Measurements from ENCODE around the gene SCAMP1. TPM values are rescaled to one million over a fixed set of nuclear protein-coding genes. Genes with fewer than 3 reads are reported as not detected.
A peak's percentile ranks its signal among the peaks of the same experiment; 100 is the strongest.

Gene SCAMP1
- total RNA-seq, 6 experiments from 2014 or later: 10.4 to 18.4 (median 11.1) TPM

GRCh38 chr5:78506261-78507024 is 146.0 kb downstream of the SCAMP1 start:
- Histone ChIP-seq H3K36me3 (no peaks in the 10 kb centered on the region), H3K4me1 (peaks cover 0 to 16% (median 0%) of the 10 kb centered on the region in 4 donors), H3K4me3 (no peak overlapping the region), H3K27me3 (no peaks in the 10 kb centered on the region), H3K27ac (no peak overlapping the region), H3K9me3 (no peaks in the 10 kb centered on the region)
- ATAC-seq (no peak), DNase-seq (no peak)
- WGBS (ENCODE audit: insufficient coverage, low coverage, low lambda C conversion rate, missing lambda C conversion rate): 82% methylated on average over 1 of the region's 2 CpGs
- intact Hi-C loops (cut with DNase I): no loop called here
- TF ChIP-seq POLR2A (IDR thresholded peaks at IDR 0.05): no peak
- no peak for TF ChIP-seq CTCF (IDR thresholded peaks at IDR 0.05)

GRCh38 chr5:78507531-78507930 is 147.1 kb downstream of the SCAMP1 start:
- no peak overlapping the region for H3K4me3 ChIP-seq
- H3K27ac ChIP-seq: no peak overlapping the region
- WGBS (ENCODE audit: insufficient coverage, low coverage, low lambda C conversion rate, missing lambda C conversion rate): 46% methylated on average over 1 of the region's 2 CpGs
- H3K27me3 ChIP-seq: no peaks in the 10 kb centered on the region
- H3K9me3 ChIP-seq: no peaks in the 10 kb centered on the region
- TF ChIP-seq POLR2A (IDR thresholded peaks at IDR 0.05) (no peak), CTCF (IDR thresholded peaks at IDR 0.05) (no peak)
- peaks cover 0 to 16% (median 0%) of the 10 kb centered on the region in 4 donors for H3K4me1 ChIP-seq
- ATAC-seq (no peak), DNase-seq (no peak)
- intact Hi-C loops (cut with DNase I): no loop called here
- H3K36me3 ChIP-seq: no peaks in the 10 kb centered on the region

- Histone ChIP-seq H3K36me3 (no peaks in the 10 kb centered on the region), H3K27ac (no peak overlapping the region), H3K4me3 (peak overlapping the region in 1 of 3 donors; percentile 32), H3K9me3 (no peaks in the 10 kb centered on the region), H3K27me3 (no peaks in the 10 kb centered on the region), H3K4me1 (peaks cover 0 to 16% (median 0%) of the 10 kb centered on the region in 4 donors)
- DNase-seq (no peak), ATAC-seq (no peak)
- 38% methylated on average over 3 of the region's 3 CpGs for WGBS (ENCODE audit: insufficient coverage, low coverage, low lambda C conversion rate, missing lambda C conversion rate)
- intact Hi-C loops (cut with DNase I): no loop called here
- TF ChIP-seq CTCF (IDR thresholded peaks at IDR 0.05) (no peak), POLR2A (IDR thresholded peaks at IDR 0.05) (no peak)
Observed at GRCh38 chr5:78508186-78508765, 147.9 kb downstream of the SCAMP1 start.

GRCh38 chr5:78509145-78509865 is 148.9 kb downstream of the SCAMP1 start:
- WGBS (ENCODE audit: insufficient coverage, low coverage, low lambda C conversion rate, missing lambda C conversion rate): 85% methylated on average over 7 of the region's 18 CpGs
- Histone ChIP-seq H3K9me3 (no peaks in the 10 kb centered on the region), H3K4me1 (peaks cover 0 to 16% (median 0%) of the 10 kb centered on the region in 4 donors), H3K4me3 (peak overlapping the region; percentile 29 to 36 (median 32)), H3K36me3 (no peaks in the 10 kb centered on the region), H3K27ac (peak overlapping the region in 1 of 3 donors; percentile 10), H3K27me3 (no peaks in the 10 kb centered on the region)
- intact Hi-C loops (cut with DNase I): no loop called here
- no peak for ATAC-seq
- no peak for DNase-seq
- no peak for TF ChIP-seq CTCF (IDR thresholded peaks at IDR 0.05)
- no peak for TF ChIP-seq POLR2A (IDR thresholded peaks at IDR 0.05)

All from right lobe of liver (tissue), 6 donors.